GM23338 (cell line): Measurements from ENCODE around the gene RUNX1. TPM values are rescaled to one million over a fixed set of nuclear protein-coding genes. Genes with fewer than 3 reads are reported as not detected.

Experiments used
- ATAC-seq: fragments of 200-7000 bp; cut with Tn5 transposase; 3 replicates; pipeline ENCODE4 v1.9.1; 2020
- DNase-seq: peaks from one replicate; pipeline ENCODE4 v3.0.0-alpha.2; 2015; ENCODE audit warnings: low spot score
- H2AFZ ChIP-seq: fragments of 200-600 bp; sonication (generic); 2 replicates; pipeline ENCODE4 v1.8.0; 2016; ENCODE audit warnings: antibody characterized with exemption, mild to moderate bottlenecking, moderate library complexity
- H3F3A ChIP-seq: fragments of 200-600 bp; sonication (generic); replicated peaks from 2 replicates; pipeline ENCODE4 v1.8.0; 2017; ENCODE audit warnings: antibody characterized with exemption, mixed run types, low read depth
- H3K27ac ChIP-seq: fragments of 200-600 bp; sonication (generic); 2 replicates; pipeline ENCODE4 v1.6.1; 2016; ENCODE audit warnings: low read depth
- H3K27me3 ChIP-seq: fragments of 200-600 bp; sonication (generic); 2 replicates; pipeline ENCODE4 v1.8.0; 2016; ENCODE audit warnings: mild to moderate bottlenecking, mixed run types, moderate library complexity; ENCODE audit not compliant: insufficient read depth
- H3K36me3 ChIP-seq: fragments of 200-600 bp; sonication (generic); 2 replicates; pipeline ENCODE4 v1.8.0; 2016; ENCODE audit warnings: mild to moderate bottlenecking; ENCODE audit not compliant: insufficient read depth
- H3K4me1 ChIP-seq: fragments of 200-600 bp; sonication (generic); 2 replicates; pipeline ENCODE4 v1.8.0; 2016; ENCODE audit warnings: mild to moderate bottlenecking, moderate library complexity; ENCODE audit not compliant: insufficient read depth
- H3K4me2 ChIP-seq: fragments of 200-600 bp; sonication (generic); 2 replicates; pipeline ENCODE4 v1.7.1; 2017; ENCODE audit warnings: mixed run types
- H3K4me3 ChIP-seq: fragments of 200-600 bp; sonication (generic); 2 replicates; pipeline ENCODE4 v1.6.1; 2016; ENCODE audit warnings: mixed run types
- H3K79me2 ChIP-seq: fragments of 200-600 bp; sonication (generic); replicated peaks from 2 replicates; pipeline ENCODE4 v1.8.0; 2017; ENCODE audit warnings: mild to moderate bottlenecking; ENCODE audit not compliant: insufficient read depth
- H3K9me2 ChIP-seq: fragments of 200-600 bp; sonication (generic); 2 replicates; pipeline ENCODE4 v1.8.0; 2017; ENCODE audit not compliant: insufficient read depth
- H4K20me1 ChIP-seq: fragments of 200-600 bp; sonication (generic); replicated peaks from 2 replicates; pipeline ENCODE4 v1.8.0; 2017; ENCODE audit warnings: mild to moderate bottlenecking; ENCODE audit not compliant: insufficient read depth
- H3K27ac Mint-ChIP-seq: 2 replicates; pipeline ENCODE4 v1.8.0; 2020; ENCODE audit warnings: inconsistent platforms, mild to moderate bottlenecking, moderate library complexity, mixed read lengths
- H3K27me3 Mint-ChIP-seq: 3 replicates; pipeline ENCODE4 v1.8.0; 2022; ENCODE audit warnings: low read depth, mild to moderate bottlenecking, moderate library complexity, mixed read lengths, inconsistent platforms; ENCODE audit not compliant: insufficient read depth, poor library complexity
- H3K36me3 Mint-ChIP-seq: 3 replicates; pipeline ENCODE4 v1.8.0; 2021; ENCODE audit warnings: low read depth, mild to moderate bottlenecking, inconsistent platforms, moderate library complexity, mixed read lengths
- H3K4me1 Mint-ChIP-seq: 3 replicates; pipeline ENCODE4 v1.8.0; 2020; ENCODE audit warnings: mild to moderate bottlenecking, inconsistent platforms, mixed read lengths
- H3K4me3 Mint-ChIP-seq: 3 replicates; pipeline ENCODE4 v1.8.0; 2021; ENCODE audit warnings: moderate library complexity, mild to moderate bottlenecking, inconsistent platforms, mixed read lengths
- H3K9me3 Mint-ChIP-seq: 3 replicates; pipeline ENCODE4 v1.8.0; 2020; ENCODE audit warnings: moderate library complexity, mild to moderate bottlenecking, inconsistent platforms, mixed read lengths
- EZH2 ChIP-seq: fragments of 200-600 bp; sonication (generic); IDR thresholded peaks from one replicate; pipeline ENCODE4 v1.8.0; 2017; ENCODE audit warnings: antibody characterized with exemption, mild to moderate bottlenecking, low read depth; ENCODE audit not compliant: unreplicated experiment
- NANOG ChIP-seq: IDR thresholded peaks from 2 replicates; pipeline ENCODE4 v1.6.1; 2016; ENCODE audit warnings: antibody characterized with exemption, borderline replicate concordance
- POLR2AphosphoS5 ChIP-seq: IDR thresholded peaks from 2 replicates; pipeline ENCODE4 v1.6.1; 2016; ENCODE audit warnings: antibody characterized with exemption, low read depth
- STAT1 ChIP-seq: IDR thresholded peaks from one replicate; pipeline ENCODE4 v1.6.1; 2016; ENCODE audit warnings: antibody characterized with exemption; ENCODE audit not compliant: unreplicated experiment
- polyA plus RNA-seq: library from polyadenylated mRNA; unstranded; fragments of >200 nt; fragmentation: Nextera tagmentation; extraction: Ambion mirVana; gene quantifications from 2 replicates; pipeline ENCODE4 v1.2.1, GENCODE V29; 2016
- total RNA-seq: library from RNA; depleted of rRNA; stranded (reverse); fragments of >200 nt; shearing (Covaris generic); gene quantifications from 2 replicates; pipeline ENCODE4 v1.2.3, GENCODE V29; 2014
- TF ChIP-seq, protein P1 (sequence below): IDR thresholded peaks from one replicate; pipeline ENCODE4 v1.6.1; 2018; ENCODE audit warnings: antibody characterized with exemption; ENCODE audit not compliant: unreplicated experiment
- TF ChIP-seq, protein P2 (sequence below), 2 experiments: fragments of 200-600 bp in 1 of 2; sonication (generic) in 1 of 2; conservative IDR thresholded peaks; 2 replicates each; pipeline versions ENCODE4 v1.5.1 to v1.6.1; 2016 to 2017; ENCODE audit warnings: antibody characterized with exemption in 2 of 2, low read depth in 2 of 2, mild to moderate bottlenecking in 2 of 2, moderate library complexity in 1 of 2

The RUNX1 gene
- total and polyA plus RNA-seq, 2 experiments from 2014 or later, result 0.29 to 1.1 TPM

DNA sequence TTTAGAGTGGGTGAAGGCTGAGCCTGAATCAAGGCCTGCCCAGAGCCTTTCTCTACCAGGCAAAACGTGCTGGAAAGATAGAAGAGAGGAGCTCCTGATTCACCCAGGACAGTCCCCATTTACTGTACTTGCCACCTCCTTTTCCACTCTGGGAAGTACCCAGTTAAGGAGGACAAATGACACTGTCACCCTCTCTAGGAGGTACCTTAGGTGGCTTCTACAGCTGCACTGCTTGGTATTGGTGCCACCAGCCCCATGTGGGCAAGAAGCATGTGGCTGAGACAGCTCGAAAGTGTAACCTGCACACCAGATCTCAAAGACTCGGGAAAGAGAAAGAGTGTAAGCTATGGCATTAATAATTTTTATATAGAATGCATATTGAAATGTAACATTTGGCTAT is 42.3 kb downstream of the RUNX1 start:
- Histone ChIP-seq H3K4me2 (no peak overlapping the region), H3K27ac (no peak overlapping the region), H3K27me3 (no peaks in the 10 kb centered on the region), H4K20me1 (no peaks in the 10 kb centered on the region), H3K4me3 (no peak overlapping the region), H3K4me1 (no peaks in the 10 kb centered on the region), H3K36me3 (no peaks in the 10 kb centered on the region), H3K79me2 (no peaks in the 10 kb centered on the region), H3F3A (no peaks in the 10 kb centered on the region), H3K9me2 (no peaks in the 10 kb centered on the region; the same call in none of the 2 replicates), H2AFZ (no peak overlapping the region)
- no peak for TF ChIP-seq POLR2AphosphoS5
- TF ChIP-seq, protein P1, sequence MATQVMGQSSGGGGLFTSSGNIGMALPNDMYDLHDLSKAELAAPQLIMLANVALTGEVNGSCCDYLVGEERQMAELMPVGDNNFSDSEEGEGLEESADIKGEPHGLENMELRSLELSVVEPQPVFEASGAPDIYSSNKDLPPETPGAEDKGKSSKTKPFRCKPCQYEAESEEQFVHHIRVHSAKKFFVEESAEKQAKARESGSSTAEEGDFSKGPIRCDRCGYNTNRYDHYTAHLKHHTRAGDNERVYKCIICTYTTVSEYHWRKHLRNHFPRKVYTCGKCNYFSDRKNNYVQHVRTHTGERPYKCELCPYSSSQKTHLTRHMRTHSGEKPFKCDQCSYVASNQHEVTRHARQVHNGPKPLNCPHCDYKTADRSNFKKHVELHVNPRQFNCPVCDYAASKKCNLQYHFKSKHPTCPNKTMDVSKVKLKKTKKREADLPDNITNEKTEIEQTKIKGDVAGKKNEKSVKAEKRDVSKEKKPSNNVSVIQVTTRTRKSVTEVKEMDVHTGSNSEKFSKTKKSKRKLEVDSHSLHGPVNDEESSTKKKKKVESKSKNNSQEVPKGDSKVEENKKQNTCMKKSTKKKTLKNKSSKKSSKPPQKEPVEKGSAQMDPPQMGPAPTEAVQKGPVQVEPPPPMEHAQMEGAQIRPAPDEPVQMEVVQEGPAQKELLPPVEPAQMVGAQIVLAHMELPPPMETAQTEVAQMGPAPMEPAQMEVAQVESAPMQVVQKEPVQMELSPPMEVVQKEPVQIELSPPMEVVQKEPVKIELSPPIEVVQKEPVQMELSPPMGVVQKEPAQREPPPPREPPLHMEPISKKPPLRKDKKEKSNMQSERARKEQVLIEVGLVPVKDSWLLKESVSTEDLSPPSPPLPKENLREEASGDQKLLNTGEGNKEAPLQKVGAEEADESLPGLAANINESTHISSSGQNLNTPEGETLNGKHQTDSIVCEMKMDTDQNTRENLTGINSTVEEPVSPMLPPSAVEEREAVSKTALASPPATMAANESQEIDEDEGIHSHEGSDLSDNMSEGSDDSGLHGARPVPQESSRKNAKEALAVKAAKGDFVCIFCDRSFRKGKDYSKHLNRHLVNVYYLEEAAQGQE, result no peak
- TF ChIP-seq STAT1, result no peak
- Mint-ChIP-seq H3K36me3 (no peaks in the 10 kb centered on the region), H3K4me3 (no peak overlapping the region), H3K27ac (no peak overlapping the region), H3K9me3 (no peaks in the 10 kb centered on the region), H3K4me1 (no peaks in the 10 kb centered on the region), H3K27me3 (no peaks in the 10 kb centered on the region)
- no peak for ATAC-seq
- DNase-seq, result no peak

DNA sequence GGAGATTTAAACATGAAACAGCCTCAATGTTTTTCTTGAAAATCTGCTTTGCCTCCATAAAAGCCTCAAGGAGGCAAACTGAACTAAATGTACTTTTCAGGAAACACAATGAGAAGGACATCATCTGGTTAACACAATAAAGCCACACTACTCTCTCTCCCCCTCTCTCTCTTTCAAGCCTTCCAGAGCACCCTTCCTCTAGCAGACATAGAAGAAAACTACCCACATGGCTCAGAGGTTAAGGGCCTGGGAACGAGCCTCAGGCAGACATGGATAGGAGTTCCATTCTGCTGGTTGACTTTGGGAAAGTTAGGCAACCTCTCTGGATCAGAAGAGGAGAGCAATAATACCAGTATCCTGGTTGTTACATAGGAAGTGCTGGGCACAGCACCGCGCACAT is 42.9 kb downstream of the RUNX1 start:
- Histone ChIP-seq H3K4me1 (no peaks in the 10 kb centered on the region), H3K4me3 (no peak overlapping the region), H3F3A (no peaks in the 10 kb centered on the region), H3K27ac (no peak overlapping the region), H3K79me2 (no peaks in the 10 kb centered on the region), H3K27me3 (no peaks in the 10 kb centered on the region), H4K20me1 (no peaks in the 10 kb centered on the region), H3K4me2 (no peak overlapping the region), H3K36me3 (no peaks in the 10 kb centered on the region), H3K9me2 (no peaks in the 10 kb centered on the region; the same call in none of the 2 replicates), H2AFZ (no peak overlapping the region)
- no peaks in the 10 kb centered on the region for H3K27me3 Mint-ChIP-seq
- no peak overlapping the region for H3K27ac Mint-ChIP-seq
- ATAC-seq, result no peak
- H3K9me3 Mint-ChIP-seq, result no peaks in the 10 kb centered on the region
- no peaks in the 10 kb centered on the region for H3K4me1 Mint-ChIP-seq
- no peak overlapping the region for H3K4me3 Mint-ChIP-seq
- H3K36me3 Mint-ChIP-seq, result no peaks in the 10 kb centered on the region
- no peak for DNase-seq
- TF ChIP-seq EZH2 (no peak), NANOG (no peak)
- TF ChIP-seq, protein P2, sequence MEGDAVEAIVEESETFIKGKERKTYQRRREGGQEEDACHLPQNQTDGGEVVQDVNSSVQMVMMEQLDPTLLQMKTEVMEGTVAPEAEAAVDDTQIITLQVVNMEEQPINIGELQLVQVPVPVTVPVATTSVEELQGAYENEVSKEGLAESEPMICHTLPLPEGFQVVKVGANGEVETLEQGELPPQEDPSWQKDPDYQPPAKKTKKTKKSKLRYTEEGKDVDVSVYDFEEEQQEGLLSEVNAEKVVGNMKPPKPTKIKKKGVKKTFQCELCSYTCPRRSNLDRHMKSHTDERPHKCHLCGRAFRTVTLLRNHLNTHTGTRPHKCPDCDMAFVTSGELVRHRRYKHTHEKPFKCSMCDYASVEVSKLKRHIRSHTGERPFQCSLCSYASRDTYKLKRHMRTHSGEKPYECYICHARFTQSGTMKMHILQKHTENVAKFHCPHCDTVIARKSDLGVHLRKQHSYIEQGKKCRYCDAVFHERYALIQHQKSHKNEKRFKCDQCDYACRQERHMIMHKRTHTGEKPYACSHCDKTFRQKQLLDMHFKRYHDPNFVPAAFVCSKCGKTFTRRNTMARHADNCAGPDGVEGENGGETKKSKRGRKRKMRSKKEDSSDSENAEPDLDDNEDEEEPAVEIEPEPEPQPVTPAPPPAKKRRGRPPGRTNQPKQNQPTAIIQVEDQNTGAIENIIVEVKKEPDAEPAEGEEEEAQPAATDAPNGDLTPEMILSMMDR (conservative IDR thresholded peaks at IDR 0.05; ENCODE audit: low read depth in 2 of 2), result no peak
